Lower leg skin (tissue), 3 donors: ENCODE data around the gene WDR38.

ENCODE experiments used
- CTCF ChIP-seq, 3 donors: fragments of 450-650 bp; IDR thresholded peaks; one replicate each; pipeline ENCODE4 v1.5.1; 2016; ENCODE audit warnings: antibody characterized with exemption in 3 of 3, mild to moderate bottlenecking in 3 of 3, moderate library complexity in 2 of 3
- POLR2A ChIP-seq, 2 donors: fragments of 450-650 bp; IDR thresholded peaks; one replicate each; pipeline ENCODE4 v1.6.1; 2016 to 2017; ENCODE audit warnings: antibody characterized with exemption in 2 of 2, mild to moderate bottlenecking in 1 of 2, moderate library complexity in 1 of 2

GRCh38 chr9:124897570-124898460, 44.6 kb downstream of the WDR38 start:
- TF ChIP-seq CTCF (IDR thresholded peaks at IDR 0.05) (no peak), POLR2A (IDR thresholded peaks at IDR 0.05) (no peak)
